Measurements from ENCODE around the gene CCAR1.
"Not testable (repeated sequence)": the region's sequence is repeated elsewhere in the genome, so short reads cannot be mapped to it uniquely, and the experiment has no call there.

CCAR1 gene

DNA sequence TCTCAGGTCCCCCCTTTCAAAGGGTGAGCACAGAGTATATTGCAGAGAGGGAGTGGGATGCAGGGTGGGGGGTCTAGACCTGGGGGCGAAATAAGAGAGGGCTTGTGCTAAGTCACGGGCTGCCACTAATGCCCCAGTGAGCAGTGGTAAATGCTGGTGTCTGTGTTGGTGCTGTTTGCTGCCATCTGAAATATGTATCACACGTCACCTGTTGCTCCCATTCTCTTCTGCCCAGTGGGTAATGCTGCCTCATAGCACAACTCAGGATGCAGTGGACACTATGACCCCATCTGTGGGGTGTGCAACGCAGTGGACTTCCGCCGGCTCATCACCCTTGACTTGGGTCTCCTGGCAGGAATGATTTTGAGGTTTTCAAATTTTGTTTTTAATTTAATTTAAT lies 108.9 kb downstream of the CCAR1 start:
- Histone ChIP-seq H3K4me3 (ENCODE audit: low read length) (no peak overlapping the region), H2BK5ac (ENCODE audit: low read length) (no peak overlapping the region), H2BK15ac (replicated peaks; ENCODE audit: low read depth) (no peak overlapping the region), H3K79me1 (ENCODE audit: low read length) (no peaks in the 10 kb centered on the region), H4K5ac (ENCODE audit: low read length) (no peak overlapping the region), H3K56ac (ENCODE audit: low read length) (no peak overlapping the region), H3K27me3 (ENCODE audit: insufficient read depth, low read length, poor library complexity) (no peaks in the 10 kb centered on the region), H3K18ac (ENCODE audit: low read length) (no peak overlapping the region), H4K8ac (ENCODE audit: low read depth, low read length) (no peak overlapping the region), H3K79me2 (ENCODE audit: control insufficient read depth, insufficient read depth, low read length) (no peaks in the 10 kb centered on the region), H2BK120ac (ENCODE audit: low read depth, low read length) (no peak overlapping the region), H3K23ac (ENCODE audit: low read length) (no peak overlapping the region), H3K9ac (ENCODE audit: low read length) (no peak overlapping the region), H3K4me2 (ENCODE audit: low read length) (no peak overlapping the region), H3K4ac (ENCODE audit: low read depth, low read length) (no peak overlapping the region), H3K4me1 (ENCODE audit: control insufficient read depth, low read depth, low read length) (no peaks in the 10 kb centered on the region), H3K36me3 (ENCODE audit: control insufficient read depth, insufficient read depth, low read length) (no peaks in the 10 kb centered on the region), H3K27ac (ENCODE audit: low read depth, low read length) (no peak overlapping the region), H2AK5ac (ENCODE audit: low read length) (no peak overlapping the region)
- no CpG with 5 or more reads among the region's 6 CpGs for WGBS (ENCODE audit: extremely low coverage, insufficient coverage, low lambda C conversion rate)
- DNase-seq, result no peak

DNA sequence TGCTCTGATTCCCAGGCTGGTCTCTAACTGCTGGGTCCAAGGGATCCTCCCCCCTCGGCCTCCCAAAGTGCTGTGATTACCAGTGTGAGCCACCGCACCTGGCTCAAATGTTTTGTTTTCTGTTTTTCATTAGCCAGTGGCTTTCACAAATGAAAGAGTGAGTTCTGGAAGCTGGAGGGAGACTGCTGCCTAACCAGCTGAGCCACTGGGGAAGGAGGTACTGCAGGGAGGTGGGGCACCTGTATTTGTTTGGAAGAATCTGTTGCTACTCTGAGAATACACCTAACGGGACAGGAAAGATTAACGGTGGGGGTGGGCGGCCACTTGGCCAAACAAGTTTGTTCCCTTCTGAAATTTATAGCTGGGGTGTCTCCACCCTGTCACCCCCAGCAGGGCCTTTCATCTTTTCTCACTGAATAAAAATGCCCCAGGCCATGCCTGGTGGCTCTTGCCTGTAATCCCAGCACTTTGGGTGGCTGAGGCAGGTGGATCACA lies 111.0 kb downstream of the CCAR1 start:
- H3K27ac ChIP-seq (ENCODE audit: low read depth, low read length), result no peak overlapping the region
- no peaks in the 10 kb centered on the region for H3K27me3 ChIP-seq (ENCODE audit: insufficient read depth, low read length, poor library complexity)
- no peak overlapping the region for H3K56ac ChIP-seq (ENCODE audit: low read length)
- no peaks in the 10 kb centered on the region for H3K36me3 ChIP-seq (ENCODE audit: control insufficient read depth, insufficient read depth, low read length)
- H2BK5ac ChIP-seq (ENCODE audit: low read length), result no peak overlapping the region
- no peak overlapping the region for H2AK5ac ChIP-seq (ENCODE audit: low read length)
- no peak overlapping the region for H2BK120ac ChIP-seq (ENCODE audit: low read depth, low read length)
- no peak overlapping the region for H3K9ac ChIP-seq (ENCODE audit: low read length)
- H4K5ac ChIP-seq (ENCODE audit: low read length), result no peak overlapping the region
- H2BK15ac ChIP-seq (replicated peaks; ENCODE audit: low read depth), result no peak overlapping the region
- no peak overlapping the region for H3K4me2 ChIP-seq (ENCODE audit: low read length)
- DNase-seq, result no peak
- no CpG with 5 or more reads among the region's 5 CpGs for WGBS (ENCODE audit: extremely low coverage, insufficient coverage, low lambda C conversion rate)
- no peaks in the 10 kb centered on the region for H3K79me1 ChIP-seq (ENCODE audit: low read length)
- H3K4ac ChIP-seq (ENCODE audit: low read depth, low read length), result no peak overlapping the region
- no peaks in the 10 kb centered on the region for H3K79me2 ChIP-seq (ENCODE audit: control insufficient read depth, insufficient read depth, low read length)
- no peak overlapping the region for H4K8ac ChIP-seq (ENCODE audit: low read depth, low read length)
- H3K4me1 ChIP-seq (ENCODE audit: control insufficient read depth, low read depth, low read length), result no peaks in the 10 kb centered on the region
- no peak overlapping the region for H3K18ac ChIP-seq (ENCODE audit: low read length)
- H3K23ac ChIP-seq (ENCODE audit: low read length), result no peak overlapping the region
- H3K4me3 ChIP-seq (ENCODE audit: low read length), result no peak overlapping the region

- H3K4ac ChIP-seq (ENCODE audit: low read depth, low read length), result no peak overlapping the region
- no peak overlapping the region for H2BK5ac ChIP-seq (ENCODE audit: low read length)
- no peak overlapping the region for H3K27ac ChIP-seq (ENCODE audit: low read depth, low read length)
- no peaks in the 10 kb centered on the region for H3K27me3 ChIP-seq (ENCODE audit: insufficient read depth, low read length, poor library complexity)
- H3K23ac ChIP-seq (ENCODE audit: low read length), result no peak overlapping the region
- no CpG with 5 or more reads among the region's 4 CpGs for WGBS (ENCODE audit: extremely low coverage, insufficient coverage, low lambda C conversion rate)
- H2BK15ac ChIP-seq (replicated peaks; ENCODE audit: low read depth), result no peak overlapping the region
- H3K4me3 ChIP-seq (ENCODE audit: low read length), result no peak overlapping the region
- H3K9ac ChIP-seq (ENCODE audit: low read length), result no peak overlapping the region
- DNase-seq, result no peak
- no peak overlapping the region for H3K18ac ChIP-seq (ENCODE audit: low read length)
- no peak overlapping the region for H2AK5ac ChIP-seq (ENCODE audit: low read length)
- no peaks in the 10 kb centered on the region for H3K79me1 ChIP-seq (ENCODE audit: low read length)
- H3K79me2 ChIP-seq (ENCODE audit: control insufficient read depth, insufficient read depth, low read length), result no peaks in the 10 kb centered on the region
- no peak overlapping the region for H3K4me2 ChIP-seq (ENCODE audit: low read length)
- no peak overlapping the region for H3K56ac ChIP-seq (ENCODE audit: low read length)
- H4K8ac ChIP-seq (ENCODE audit: low read depth, low read length), result no peak overlapping the region
- no peaks in the 10 kb centered on the region for H3K36me3 ChIP-seq (ENCODE audit: control insufficient read depth, insufficient read depth, low read length)
- H3K4me1 ChIP-seq (ENCODE audit: control insufficient read depth, low read depth, low read length), result no peaks in the 10 kb centered on the region
- H4K5ac ChIP-seq (ENCODE audit: low read length), result no peak overlapping the region
- no peak overlapping the region for H2BK120ac ChIP-seq (ENCODE audit: low read depth, low read length)
Measured at GRCh38 chr10:68832601-68833000, 111.6 kb downstream of the CCAR1 start.

- no peak overlapping the region for H2AK5ac ChIP-seq (ENCODE audit: low read length)
- no peak overlapping the region for H4K8ac ChIP-seq (ENCODE audit: low read depth, low read length)
- no peak for DNase-seq
- H3K4ac ChIP-seq (ENCODE audit: low read depth, low read length), result no peak overlapping the region
- H3K79me1 ChIP-seq (ENCODE audit: low read length), result no peaks in the 10 kb centered on the region
- H2BK120ac ChIP-seq (ENCODE audit: low read depth, low read length), result no peak overlapping the region
- H4K5ac ChIP-seq (ENCODE audit: low read length), result no peak overlapping the region
- no peaks in the 10 kb centered on the region for H3K4me1 ChIP-seq (ENCODE audit: control insufficient read depth, low read depth, low read length)
- WGBS (ENCODE audit: extremely low coverage, insufficient coverage, low lambda C conversion rate), result no CpG with 5 or more reads among the region's 8 CpGs
- H3K18ac ChIP-seq (ENCODE audit: low read length), result no peak overlapping the region
- H3K4me2 ChIP-seq (ENCODE audit: low read length), result no peak overlapping the region
- no peaks in the 10 kb centered on the region for H3K36me3 ChIP-seq (ENCODE audit: control insufficient read depth, insufficient read depth, low read length)
- H3K27me3 ChIP-seq (ENCODE audit: insufficient read depth, low read length, poor library complexity), result no peaks in the 10 kb centered on the region
- H2BK5ac ChIP-seq (ENCODE audit: low read length), result no peak overlapping the region
- H3K23ac ChIP-seq (ENCODE audit: low read length), result no peak overlapping the region
- no peak overlapping the region for H3K9ac ChIP-seq (ENCODE audit: low read length)
- H3K79me2 ChIP-seq (ENCODE audit: control insufficient read depth, insufficient read depth, low read length), result no peaks in the 10 kb centered on the region
- H3K56ac ChIP-seq (ENCODE audit: low read length), result no peak overlapping the region
- no peak overlapping the region for H2BK15ac ChIP-seq (replicated peaks; ENCODE audit: low read depth)
- H3K27ac ChIP-seq (ENCODE audit: low read depth, low read length), result no peak overlapping the region
- no peak overlapping the region for H3K4me3 ChIP-seq (ENCODE audit: low read length)
Measured at GRCh38 chr10:68837626-68838322, 116.7 kb downstream of the CCAR1 start.

- not testable (repeated sequence) for H2AK5ac ChIP-seq (ENCODE audit: low read length); H2BK15ac ChIP-seq (replicated peaks; ENCODE audit: low read depth); H2BK5ac ChIP-seq (ENCODE audit: low read length); H3K4me1 ChIP-seq (ENCODE audit: control insufficient read depth, low read depth, low read length); H3K4ac ChIP-seq (ENCODE audit: low read depth, low read length); H3K4me2 ChIP-seq (ENCODE audit: low read length); H3K27me3 ChIP-seq (ENCODE audit: insufficient read depth, low read length, poor library complexity); H3K4me3 ChIP-seq (ENCODE audit: low read length); H3K36me3 ChIP-seq (ENCODE audit: control insufficient read depth, insufficient read depth, low read length); H2BK120ac ChIP-seq (ENCODE audit: low read depth, low read length); H3K23ac ChIP-seq (ENCODE audit: low read length); H3K79me1 ChIP-seq (ENCODE audit: low read length); H4K5ac ChIP-seq (ENCODE audit: low read length); H3K18ac ChIP-seq (ENCODE audit: low read length); H3K79me2 ChIP-seq (ENCODE audit: control insufficient read depth, insufficient read depth, low read length); H3K56ac ChIP-seq (ENCODE audit: low read length); DNase-seq; H3K27ac ChIP-seq (ENCODE audit: low read depth, low read length); H3K9ac ChIP-seq (ENCODE audit: low read length); H4K8ac ChIP-seq (ENCODE audit: low read depth, low read length)
- no CpG with 5 or more reads among the region's 9 CpGs for WGBS (ENCODE audit: extremely low coverage, insufficient coverage, low lambda C conversion rate)
Measured at GRCh38 chr10:68840650-68841049, 119.6 kb downstream of the CCAR1 start.
